Measurements from ENCODE around the gene DENND1B.

GRCh38 chr1:197615693-197616011, 159.6 kb downstream of the DENND1B start:
- TF ChIP-seq CTCF (conservative IDR thresholded peaks at IDR 0.05; ENCODE audit: low read length), result no peak
- TF ChIP-seq EZH2phosphoT487 (IDR thresholded peaks at IDR 0.05; ENCODE audit: borderline replicate concordance), result no peak
